HG03354 (cell line): Measurements from ENCODE around the gene IL37.

Experiments used
- ATAC-seq: cut with Tn5 transposase; IDR thresholded peaks from one replicate; pipeline ENCODE4 v1.9.1; 2021; ENCODE audit warnings: mild to moderate bottlenecking; ENCODE audit not compliant: unreplicated experiment, poor library complexity, severe bottlenecking

IL37 gene

DNA sequence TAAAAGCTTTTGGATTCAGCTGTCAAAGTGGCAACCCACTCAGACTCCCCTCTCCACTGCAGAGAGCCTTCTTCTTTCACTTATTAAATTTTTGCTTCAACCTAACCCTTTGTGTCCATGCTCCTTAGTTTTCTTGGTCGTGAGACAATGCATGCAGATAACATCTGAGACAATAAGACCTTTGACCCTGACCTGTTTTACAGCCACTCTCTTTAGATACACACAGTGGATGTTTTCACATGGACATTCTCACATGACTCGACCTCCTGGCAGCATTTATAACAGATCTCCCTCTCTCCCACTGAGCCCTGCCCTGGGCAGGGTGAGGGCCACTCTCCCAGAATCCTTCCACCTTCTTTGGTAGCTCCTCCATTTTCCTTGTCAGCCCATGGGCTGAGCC, 36.4 kb downstream of the IL37 start:
- no peak for ATAC-seq

GRCh38 chr2:112949456-112949855, 38.5 kb downstream of the IL37 start:
- ATAC-seq = no peak

- ATAC-seq = no peak
Measured at GRCh38 chr2:112954364-112954763, 43.4 kb downstream of the IL37 start.

DNA sequence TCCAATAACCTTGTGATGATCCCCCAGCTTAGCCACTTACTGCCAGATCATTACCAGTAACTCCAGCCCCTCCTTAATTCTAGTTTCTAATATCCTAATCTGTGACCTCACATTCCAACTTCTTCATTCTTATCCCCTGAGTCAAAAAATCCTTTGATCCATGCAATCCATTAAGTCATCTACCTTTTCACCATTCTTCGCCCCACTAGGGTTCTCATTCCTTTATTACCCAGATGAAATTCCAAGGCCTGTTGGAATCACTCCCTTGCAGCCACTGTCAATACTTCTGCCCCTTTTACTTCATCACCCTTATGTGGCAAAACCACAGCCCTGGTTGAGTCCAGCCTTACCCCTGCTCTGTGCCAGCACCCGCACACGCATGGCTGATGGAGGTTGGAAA, 46.5 kb downstream of the IL37 start:
- no peak for ATAC-seq

DNA sequence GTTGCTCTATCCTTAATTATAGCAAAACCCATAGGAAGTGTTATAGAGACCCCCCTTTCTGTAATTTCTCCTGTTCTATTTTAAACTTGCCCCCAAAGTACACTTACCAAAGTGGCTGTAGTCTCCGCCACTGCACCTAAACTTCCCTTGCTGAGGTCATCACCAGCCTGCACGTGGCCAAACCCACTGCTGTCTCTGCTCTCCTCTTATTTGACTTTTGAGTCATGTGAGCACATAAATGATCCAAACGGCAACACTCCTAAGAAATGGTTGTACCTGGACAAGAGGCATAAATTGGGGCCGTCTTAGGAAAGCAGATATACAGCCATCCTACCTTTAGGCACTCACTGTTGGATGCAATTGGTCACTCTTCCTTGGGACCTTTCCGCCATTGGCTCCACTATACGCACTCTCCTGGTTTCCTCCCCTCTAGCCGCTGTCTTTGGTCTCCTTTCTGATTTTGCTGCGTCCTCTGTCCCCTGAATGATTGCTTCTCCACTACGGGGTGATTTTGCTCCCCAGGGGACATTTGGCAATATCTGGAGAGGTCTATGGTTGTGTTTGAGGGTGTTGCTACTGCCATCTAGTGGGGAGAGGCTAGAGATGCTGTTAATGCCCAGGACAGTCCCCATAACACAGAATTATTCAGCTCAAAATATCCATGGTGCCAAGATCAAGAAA, 47.6 kb downstream of the IL37 start:
- ATAC-seq = peak; percentile 62

DNA sequence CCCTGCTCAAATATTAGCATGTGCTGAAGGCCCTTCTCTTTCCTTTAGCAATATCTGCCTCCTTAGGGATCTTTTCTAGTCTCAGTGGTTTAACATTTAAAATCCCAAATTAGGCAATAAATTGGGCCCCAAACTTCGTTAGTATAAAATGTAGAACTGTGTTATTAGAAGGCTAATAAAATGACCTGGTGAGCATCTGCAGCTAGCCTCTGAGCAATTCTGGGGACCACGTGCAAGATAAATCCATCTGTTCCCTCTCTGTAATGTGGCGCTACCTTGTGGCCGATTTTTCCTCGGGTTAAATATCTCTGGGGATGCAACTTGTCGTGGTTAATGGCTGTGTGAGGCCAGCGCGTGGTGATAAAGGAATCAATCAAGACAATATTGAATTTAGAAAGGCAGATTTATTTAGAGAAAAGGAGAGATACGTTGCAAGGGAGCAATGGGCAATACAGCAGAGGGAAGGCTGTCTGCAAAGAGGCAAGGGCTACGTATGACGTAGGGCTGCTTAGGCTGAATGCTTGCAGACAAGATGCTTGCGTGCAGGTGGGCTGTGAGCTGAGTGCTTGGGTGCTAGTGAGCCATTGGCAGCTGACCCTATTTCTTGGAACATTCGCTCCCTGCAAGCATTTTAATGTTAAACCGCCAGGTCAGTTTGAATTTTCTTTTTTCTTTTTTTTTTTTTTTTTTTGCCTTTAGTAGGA, 48.3 kb downstream of the IL37 start:
- no peak for ATAC-seq

DNA sequence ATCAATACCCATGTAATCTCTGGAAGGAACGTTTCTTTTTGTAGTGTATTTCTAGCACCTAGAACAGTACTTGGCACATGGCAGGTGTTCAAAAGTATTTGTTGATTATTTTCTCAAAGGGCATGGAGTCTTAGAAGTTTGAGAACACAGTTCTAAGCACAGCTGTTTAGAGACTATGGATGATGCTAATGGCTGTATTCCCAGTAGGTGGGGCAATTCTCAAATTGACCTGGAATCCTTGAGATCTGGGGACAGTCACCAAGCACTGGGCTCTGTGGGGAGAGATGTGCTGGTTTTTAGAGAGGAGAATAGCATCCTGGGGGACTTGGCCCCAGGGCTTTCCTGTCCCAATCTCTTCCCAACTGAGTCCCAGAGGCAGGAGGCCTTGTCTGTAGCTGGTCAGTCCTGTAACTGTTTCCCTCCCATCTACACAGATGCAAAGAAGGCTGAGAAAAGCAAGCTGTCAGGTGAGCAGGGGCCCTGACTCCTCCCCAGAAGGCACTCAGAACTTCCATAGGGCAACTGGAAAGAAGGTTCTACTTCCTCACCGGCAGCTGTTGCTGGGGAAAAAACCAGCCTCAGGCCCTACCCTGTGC, 49.4 kb downstream of the IL37 start:
- ATAC-seq = no peak

DNA sequence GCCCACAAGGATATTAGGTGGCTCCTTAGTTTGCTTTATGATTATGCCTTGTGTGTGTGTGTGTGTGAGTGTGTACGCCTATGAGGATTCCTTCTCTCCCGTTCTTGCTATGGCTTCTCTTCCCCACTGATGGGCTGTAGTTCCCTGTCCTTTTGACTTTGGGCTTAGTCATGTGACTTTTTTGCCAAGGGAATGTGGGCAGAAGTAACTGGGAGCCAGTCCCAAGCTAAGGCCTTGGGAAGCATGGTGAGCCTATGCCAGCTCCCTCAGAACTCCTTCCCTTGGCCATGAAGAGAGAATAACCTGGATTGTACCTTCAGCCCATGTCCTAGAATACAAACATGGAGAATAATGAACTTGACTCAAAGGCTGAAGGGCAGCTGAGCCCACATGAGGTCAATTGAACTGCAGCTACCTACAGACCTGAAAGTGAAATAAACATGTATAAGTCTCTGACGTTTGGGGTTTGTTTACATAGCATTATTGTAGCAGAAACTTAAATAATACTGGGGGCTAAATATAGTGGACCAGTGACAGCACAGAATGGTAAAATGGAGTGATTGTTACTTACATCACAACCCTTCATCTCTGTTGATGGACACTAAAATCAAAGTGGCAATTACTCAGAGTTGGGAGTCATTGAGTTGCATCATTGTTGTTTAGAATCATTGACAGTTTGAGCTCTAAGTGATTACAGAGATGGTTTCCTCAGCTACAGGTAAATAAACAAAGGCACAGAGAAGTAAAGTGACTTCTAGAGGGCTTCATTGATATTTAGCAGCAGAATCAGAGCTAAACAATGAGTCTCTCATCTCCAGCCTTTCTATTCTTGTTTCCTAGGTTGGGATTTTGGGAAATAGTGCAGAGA, 51.6 kb downstream of the IL37 start:
- ATAC-seq = no peak

DNA sequence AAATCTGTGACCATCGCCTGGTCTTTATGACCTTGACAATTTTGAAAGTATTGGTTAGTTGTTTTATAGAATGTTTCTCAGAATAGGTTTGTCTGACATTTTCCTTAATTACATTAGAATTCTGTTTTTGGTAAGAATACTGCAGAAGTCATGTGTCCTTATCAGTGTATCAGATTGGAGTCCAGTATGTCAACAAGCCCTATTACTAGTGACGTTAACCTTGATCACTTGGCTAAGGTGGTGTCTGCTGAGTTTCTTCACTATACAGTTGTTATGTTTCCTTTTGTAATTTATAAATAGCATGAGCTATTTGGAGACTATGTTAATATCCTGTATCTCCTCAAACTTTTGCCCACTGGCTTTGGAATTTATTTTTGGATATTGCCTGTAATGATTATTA, 56.1 kb downstream of the IL37 start:
- ATAC-seq = no peak
